H9 (cell line): Measurements from ENCODE around the gene N4BP2. TPM values are rescaled to one million over a fixed set of nuclear protein-coding genes. Genes with fewer than 3 reads are reported as not detected.

ENCODE experiments used
- DNase-seq: peaks from one replicate; pipeline ENCODE4 v3.0.0-alpha.2; 2017
- H2AFZ ChIP-seq: one replicate; pipeline ENCODE4 v1.6.1; 2013; ENCODE audit warnings: mild to moderate bottlenecking, low read length, control low read depth, moderate library complexity
- H2AK5ac ChIP-seq: 2 replicates; pipeline ENCODE4 v1.6.1; 2013; ENCODE audit warnings: low read length, control low read depth, mixed read lengths; ENCODE audit not compliant: insufficient read length
- H2BK120ac ChIP-seq: one replicate; pipeline ENCODE4 v1.6.1; 2013; ENCODE audit warnings: low read depth, mild to moderate bottlenecking, low read length, control low read depth, inconsistent platforms; ENCODE audit not compliant: poor library complexity, severe bottlenecking
- H2BK12ac ChIP-seq: 2 replicates; pipeline ENCODE4 v1.6.1; 2013; ENCODE audit warnings: low read length, control low read depth, mixed read lengths, low read depth; ENCODE audit not compliant: insufficient read length
- H2BK15ac ChIP-seq: 2 replicates; pipeline ENCODE4 v1.6.1; 2013; ENCODE audit warnings: low read depth, low read length, control low read depth
- H2BK20ac ChIP-seq: one replicate; pipeline ENCODE4 v1.6.1; 2013; ENCODE audit warnings: low read depth, mild to moderate bottlenecking, low read length, control low read depth, inconsistent platforms; ENCODE audit not compliant: poor library complexity, severe bottlenecking
- H2BK5ac ChIP-seq: 2 replicates; pipeline ENCODE4 v1.6.1; 2013; ENCODE audit warnings: low read length, control low read depth, mixed read lengths; ENCODE audit not compliant: insufficient read length
- H3K14ac ChIP-seq: 2 replicates; pipeline ENCODE4 v1.6.1; 2013; ENCODE audit warnings: low read length, control low read depth; ENCODE audit not compliant: insufficient read depth
- H3K18ac ChIP-seq: 2 replicates; pipeline ENCODE4 v1.6.1; 2013; ENCODE audit warnings: low read depth, mild to moderate bottlenecking, mixed read lengths, low read length, control low read depth; ENCODE audit not compliant: insufficient read length
- H3K23ac ChIP-seq: 2 replicates; pipeline ENCODE4 v1.6.1; 2013; ENCODE audit warnings: low read length, control low read depth, mixed read lengths, low read depth; ENCODE audit not compliant: insufficient read length
- H3K23me2 ChIP-seq: 2 replicates; pipeline ENCODE4 v1.6.1; 2013; ENCODE audit warnings: low read depth, mild to moderate bottlenecking, mixed read lengths, low read length, control low read depth; ENCODE audit not compliant: insufficient read length, poor library complexity, severe bottlenecking
- H3K27ac ChIP-seq: 2 replicates; pipeline ENCODE4 v1.5.1; 2013; ENCODE audit warnings: low read length, control low read depth, mixed read lengths, low read depth; ENCODE audit not compliant: insufficient read length
- H3K27me3 ChIP-seq: 2 replicates; pipeline ENCODE4 v1.6.1; 2013; ENCODE audit warnings: low read length, control low read depth, inconsistent platforms; ENCODE audit not compliant: insufficient read depth
- H3K4ac ChIP-seq: 2 replicates; pipeline ENCODE4 v1.6.1; 2013; ENCODE audit warnings: low read depth, mild to moderate bottlenecking, control low read depth, inconsistent platforms, low read length, moderate library complexity
- H3K4me1 ChIP-seq: 2 replicates; pipeline ENCODE4 v1.6.1; 2013; ENCODE audit warnings: low read length, control low read depth, inconsistent platforms; ENCODE audit not compliant: insufficient read depth
- H3K4me2 ChIP-seq: 2 replicates; pipeline ENCODE4 v1.6.1; 2013; ENCODE audit warnings: low read length, control low read depth, mixed read lengths; ENCODE audit not compliant: insufficient read length, insufficient read depth
- H3K56ac ChIP-seq: 2 replicates; pipeline ENCODE4 v1.6.1; 2013; ENCODE audit warnings: low read depth, mild to moderate bottlenecking, mixed read lengths, low read length, control low read depth; ENCODE audit not compliant: insufficient read length
- H3K79me1 ChIP-seq: 2 replicates; pipeline ENCODE4 v1.6.1; 2013; ENCODE audit warnings: low read depth, mild to moderate bottlenecking, moderate library complexity, low read length, control low read depth, inconsistent platforms; ENCODE audit not compliant: insufficient read depth, poor library complexity, severe bottlenecking
- H3K79me2 ChIP-seq: 2 replicates; pipeline ENCODE4 v1.6.1; 2013; ENCODE audit warnings: low read length, control low read depth, inconsistent platforms; ENCODE audit not compliant: insufficient read depth
- H3K9ac ChIP-seq: 2 replicates; pipeline ENCODE4 v1.6.1; 2013; ENCODE audit warnings: low read length, control low read depth, mixed read lengths; ENCODE audit not compliant: insufficient read length; ENCODE audit errors: extremely low read depth
- H3K9me3 ChIP-seq: one replicate; pipeline ENCODE4 v1.6.1; 2013; ENCODE audit warnings: low read depth, low read length, inconsistent platforms; ENCODE audit not compliant: control insufficient read depth
- H3T11ph ChIP-seq: one replicate; pipeline ENCODE4 v1.6.1; 2013; ENCODE audit warnings: mild to moderate bottlenecking, low read length, control low read depth, inconsistent platforms
- H4K20me1 ChIP-seq: one replicate; pipeline ENCODE4 v1.6.1; 2013; ENCODE audit not compliant: control insufficient read depth, insufficient read length, insufficient read depth
- H4K5ac ChIP-seq: 2 replicates; pipeline ENCODE4 v1.6.1; 2013; ENCODE audit warnings: low read depth, mild to moderate bottlenecking, mixed read lengths, low read length, control low read depth; ENCODE audit not compliant: insufficient read length
- H4K8ac ChIP-seq: replicated peaks from 2 replicates; pipeline ENCODE4 v1.6.1; 2013; ENCODE audit warnings: low read length, control low read depth, mixed read lengths, low read depth; ENCODE audit not compliant: insufficient read length
- H4K91ac ChIP-seq: 2 replicates; pipeline ENCODE4 v1.6.1; 2013; ENCODE audit warnings: low read depth, mild to moderate bottlenecking, moderate library complexity, mixed read lengths, low read length, control low read depth; ENCODE audit not compliant: insufficient read length
- H3K27ac Mint-ChIP-seq, 3 experiments: 2 replicates in 2 of 3; 3 replicates in 1 of 3; pipeline ENCODE4 v1.8.0; 2020 to 2021; ENCODE audit warnings: mixed read lengths in 3 of 3, mild to moderate bottlenecking in 1 of 3, moderate library complexity in 1 of 3
- H3K27me3 Mint-ChIP-seq: 2 replicates; pipeline ENCODE4 v1.8.0; 2021; ENCODE audit warnings: low read depth, mild to moderate bottlenecking, moderate library complexity, mixed read lengths
- H3K36me3 Mint-ChIP-seq, 3 experiments: 2 replicates in 2 of 3; 3 replicates in 1 of 3; pipeline ENCODE4 v1.8.0; 2020 to 2021; ENCODE audit warnings: low read depth in 3 of 3, mixed read lengths in 3 of 3; ENCODE audit not compliant: insufficient read depth in 1 of 3
- H3K4me1 Mint-ChIP-seq, 2 experiments: 2 replicates each; pipeline ENCODE4 v1.8.0; 2020; ENCODE audit warnings: mixed read lengths in 2 of 2
- H3K4me3 Mint-ChIP-seq, 2 experiments: 2 replicates in 1 of 2; 3 replicates in 1 of 2; pipeline ENCODE4 v1.8.0; 2020 to 2021; ENCODE audit warnings: mild to moderate bottlenecking in 2 of 2, mixed read lengths in 2 of 2, moderate library complexity in 1 of 2
- H3K9me3 Mint-ChIP-seq, 2 experiments: 2 replicates in 1 of 2; 3 replicates in 1 of 2; pipeline ENCODE4 v1.8.0; 2020; ENCODE audit warnings: mild to moderate bottlenecking in 2 of 2, mixed read lengths in 2 of 2, moderate library complexity in 1 of 2
- WGBS: extraction: QIAGEN DNeasy Blood & Tissue Kit; methylation state at CpG from one replicate; pipeline ENCODE4 v1.1.7; 2013; ENCODE audit warnings: missing lambda C conversion rate, low lambda C conversion rate, mixed read lengths; ENCODE audit not compliant: insufficient read length; ENCODE audit errors: extremely low coverage; 5-methylcytosine and 5-hydroxymethylcytosine counted together
- total RNA-seq: library from RNA; stranded (reverse); gene quantifications from 2 replicates; pipeline ENCODE4 v1.2.1, GENCODE V29; 2021
- TF ChIP-seq, protein P1 (sequence below): fragments of 200-600 bp; sonication (generic); conservative IDR thresholded peaks from 3 replicates; pipeline ENCODE4 v1.8.0; 2021; ENCODE audit warnings: antibody characterized with exemption, mild to moderate bottlenecking

The N4BP2 gene
- total RNA-seq, 1 experiment from 2014 or later, result 35.0 TPM

DNA sequence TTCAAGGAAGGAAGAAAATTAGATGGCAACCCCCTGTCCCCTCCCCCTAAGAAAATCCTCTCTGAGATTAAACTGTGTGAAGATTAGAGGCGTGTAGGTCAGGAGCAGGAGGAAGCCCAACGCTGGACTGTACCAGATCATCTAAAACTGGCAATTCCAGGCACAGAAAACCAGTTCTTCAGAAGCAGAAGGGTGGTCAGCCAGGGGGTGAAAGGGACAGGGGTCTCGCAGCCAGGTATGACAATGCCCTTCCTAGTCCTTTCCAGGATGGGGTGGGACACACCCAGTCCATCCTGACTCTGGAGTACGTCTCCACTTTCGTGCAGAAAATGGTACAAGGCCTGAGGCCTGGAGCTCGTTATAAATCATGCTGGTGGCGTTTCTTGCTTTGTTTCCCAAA lies 136.9 kb downstream of the N4BP2 start:
- peaks cover 7% of the 10 kb centered on the region; the same call in 1 of the 2 replicates for H3K4me1 ChIP-seq
- DNase-seq, result no peak
- H3K4ac ChIP-seq, result no peak overlapping the region
- H3K79me1 ChIP-seq, result no peaks in the 10 kb centered on the region
- H3T11ph ChIP-seq, result no peak overlapping the region
- H3K27me3 ChIP-seq, result no peaks in the 10 kb centered on the region
- H3K4me1 Mint-ChIP-seq, result peaks cover 59 to 72% of the 10 kb centered on the region in 2 experiments
- WGBS, result no CpG with 5 or more reads among the region's 7 CpGs
- H3K36me3 Mint-ChIP-seq, result no peaks in the 10 kb centered on the region
- no peak overlapping the region for H4K91ac ChIP-seq
- TF ChIP-seq, protein P1, sequence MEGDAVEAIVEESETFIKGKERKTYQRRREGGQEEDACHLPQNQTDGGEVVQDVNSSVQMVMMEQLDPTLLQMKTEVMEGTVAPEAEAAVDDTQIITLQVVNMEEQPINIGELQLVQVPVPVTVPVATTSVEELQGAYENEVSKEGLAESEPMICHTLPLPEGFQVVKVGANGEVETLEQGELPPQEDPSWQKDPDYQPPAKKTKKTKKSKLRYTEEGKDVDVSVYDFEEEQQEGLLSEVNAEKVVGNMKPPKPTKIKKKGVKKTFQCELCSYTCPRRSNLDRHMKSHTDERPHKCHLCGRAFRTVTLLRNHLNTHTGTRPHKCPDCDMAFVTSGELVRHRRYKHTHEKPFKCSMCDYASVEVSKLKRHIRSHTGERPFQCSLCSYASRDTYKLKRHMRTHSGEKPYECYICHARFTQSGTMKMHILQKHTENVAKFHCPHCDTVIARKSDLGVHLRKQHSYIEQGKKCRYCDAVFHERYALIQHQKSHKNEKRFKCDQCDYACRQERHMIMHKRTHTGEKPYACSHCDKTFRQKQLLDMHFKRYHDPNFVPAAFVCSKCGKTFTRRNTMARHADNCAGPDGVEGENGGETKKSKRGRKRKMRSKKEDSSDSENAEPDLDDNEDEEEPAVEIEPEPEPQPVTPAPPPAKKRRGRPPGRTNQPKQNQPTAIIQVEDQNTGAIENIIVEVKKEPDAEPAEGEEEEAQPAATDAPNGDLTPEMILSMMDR, result no peak
- no peak overlapping the region for H2BK120ac ChIP-seq
- no peaks in the 10 kb centered on the region for H3K9me3 ChIP-seq
- H3K4me3 Mint-ChIP-seq, result peak overlapping the region in 1 of 2 experiments; percentile 18; a peak in 1 of 5 replicates
- H3K9ac ChIP-seq, result no peak overlapping the region
- no peak overlapping the region for H2AFZ ChIP-seq
- no peak overlapping the region for H2AK5ac ChIP-seq
- H2BK20ac ChIP-seq, result no peak overlapping the region
- H3K56ac ChIP-seq, result no peak overlapping the region
- peaks cover 4% of the 10 kb centered on the region; the same call in 1 of the 2 replicates for H3K79me2 ChIP-seq
- H4K8ac ChIP-seq, result no peak overlapping the region
- H3K4me2 ChIP-seq, result no peak overlapping the region
- H4K20me1 ChIP-seq, result no peaks in the 10 kb centered on the region
- H4K5ac ChIP-seq, result no peak overlapping the region
- no peak overlapping the region for H3K18ac ChIP-seq
- peaks cover 0 to 3% of the 10 kb centered on the region in 2 experiments; a peak in 1 of 5 replicates for H3K9me3 Mint-ChIP-seq
- H3K23ac ChIP-seq, result no peak overlapping the region
- no peak overlapping the region for H3K27ac ChIP-seq
- H3K14ac ChIP-seq, result no peak overlapping the region
- no peak overlapping the region for H2BK5ac ChIP-seq
- H3K27me3 Mint-ChIP-seq, result no peaks in the 10 kb centered on the region
- H2BK15ac ChIP-seq, result no peak overlapping the region
- H3K27ac Mint-ChIP-seq, result no peak overlapping the region; a peak in 1 of 7 replicates
- H2BK12ac ChIP-seq, result no peak overlapping the region
- peaks cover 5% of the 10 kb centered on the region for H3K23me2 ChIP-seq
